Activated naive CD4-positive, alpha-beta T cell treated with Interleukin-2 at 50 U/mL for 16 hours (primary cell): ENCODE data around the gene CCDC167.
"Not testable (repeated sequence)": the region's sequence is repeated elsewhere in the genome, so short reads cannot be mapped to it uniquely, and the experiment has no call there.

Source experiments
- DNase-seq: peaks from one replicate; pipeline ENCODE4 v3.0.0-alpha.2; 2020

The CCDC167 gene

DNA sequence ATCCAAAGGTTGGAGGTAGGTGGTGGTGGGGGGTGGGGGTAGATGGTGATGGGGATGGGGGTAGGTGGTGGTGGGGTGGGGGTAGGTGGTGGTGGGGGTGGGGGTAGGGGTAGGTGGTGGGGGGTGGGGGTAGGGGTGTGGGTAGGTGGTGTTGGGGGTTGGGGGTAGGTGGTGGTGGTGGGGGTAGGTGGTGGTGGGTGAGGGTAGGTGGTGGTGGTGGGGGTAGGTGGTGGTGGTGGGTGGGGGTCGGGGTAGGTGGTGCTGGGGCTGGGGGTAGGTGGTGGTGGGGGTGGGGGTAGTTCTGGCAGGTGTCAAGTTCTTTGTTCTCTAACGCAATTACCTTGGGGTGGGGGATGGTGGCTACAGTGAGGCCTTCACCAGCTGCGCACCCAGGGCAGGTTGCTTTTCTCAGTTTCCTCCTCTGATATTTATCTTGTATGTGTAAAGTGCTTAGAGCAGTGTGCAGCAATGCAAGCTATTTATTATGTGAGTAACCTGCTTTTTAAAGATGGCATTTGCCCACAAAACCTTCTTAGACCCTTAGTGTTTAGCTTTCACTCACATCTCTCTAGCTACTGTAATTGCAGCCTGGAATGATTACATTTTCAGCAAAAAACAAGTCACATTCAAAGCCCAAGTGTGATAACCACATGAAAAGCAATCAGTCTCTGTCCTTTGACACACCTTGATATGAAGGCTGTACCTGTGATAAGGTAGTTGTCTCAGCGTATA lies 8.2 kb upstream of the CCDC167 start:
- DNase-seq, result peak; percentile 56

DNA sequence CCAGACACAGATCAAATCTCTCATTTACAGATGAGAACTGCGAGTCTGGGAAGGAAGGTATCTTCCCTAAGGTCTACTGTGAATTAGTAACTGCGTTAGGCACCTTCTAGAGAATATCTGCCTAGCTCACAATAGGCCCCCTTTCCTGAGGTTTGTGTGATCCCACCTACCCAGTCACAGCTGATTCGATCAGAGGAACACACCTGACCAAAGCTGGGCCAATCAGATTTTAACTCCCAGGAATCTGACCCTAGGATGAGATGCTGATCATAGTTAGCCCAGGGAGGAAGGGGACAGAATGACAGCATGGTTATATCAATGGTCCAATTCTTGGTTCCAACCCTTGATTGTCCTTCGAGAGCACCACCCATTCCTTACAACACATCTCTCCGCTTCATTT lies 7.4 kb upstream of the CCDC167 start:
- no peak for DNase-seq

DNA sequence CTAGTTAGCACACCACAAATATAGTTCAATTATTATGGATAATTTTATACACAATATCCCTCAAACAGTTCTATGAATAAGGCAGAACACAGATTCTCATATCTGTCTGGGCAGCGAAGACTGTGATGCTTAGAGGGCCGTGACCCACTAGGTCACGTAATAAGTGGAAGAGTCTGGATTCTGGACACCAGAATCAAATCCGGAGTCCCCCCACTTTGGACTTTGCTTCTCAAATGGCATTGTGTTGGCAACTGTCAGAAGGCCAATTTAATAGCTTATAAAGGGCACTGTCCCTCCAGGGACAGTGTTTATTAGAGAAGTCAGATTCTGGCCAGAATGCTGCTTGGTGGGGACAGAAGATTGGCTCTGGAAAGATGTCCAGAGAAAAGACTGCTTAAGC lies 6.8 kb upstream of the CCDC167 start:
- no peak for DNase-seq

DNA sequence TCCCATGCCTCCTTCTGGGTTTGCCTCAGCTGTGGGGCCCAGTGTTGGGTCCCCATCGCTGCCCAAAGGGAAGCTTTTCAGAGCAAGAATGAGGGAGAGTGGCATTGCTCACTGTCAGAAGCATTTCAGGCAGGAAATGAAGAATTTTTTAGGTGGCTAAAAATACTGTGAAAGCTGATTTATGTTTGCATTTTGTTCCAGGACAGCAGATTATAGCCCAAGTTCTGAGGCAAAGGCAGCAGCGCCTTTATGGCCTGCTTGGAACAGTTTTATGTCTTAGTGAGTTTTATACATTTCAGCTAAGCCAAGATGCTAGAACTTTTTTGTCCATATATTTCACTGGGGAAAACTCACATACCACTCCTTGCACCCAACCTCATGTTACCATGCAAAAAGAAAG lies 4.3 kb upstream of the CCDC167 start:
- no peak for DNase-seq

DNA sequence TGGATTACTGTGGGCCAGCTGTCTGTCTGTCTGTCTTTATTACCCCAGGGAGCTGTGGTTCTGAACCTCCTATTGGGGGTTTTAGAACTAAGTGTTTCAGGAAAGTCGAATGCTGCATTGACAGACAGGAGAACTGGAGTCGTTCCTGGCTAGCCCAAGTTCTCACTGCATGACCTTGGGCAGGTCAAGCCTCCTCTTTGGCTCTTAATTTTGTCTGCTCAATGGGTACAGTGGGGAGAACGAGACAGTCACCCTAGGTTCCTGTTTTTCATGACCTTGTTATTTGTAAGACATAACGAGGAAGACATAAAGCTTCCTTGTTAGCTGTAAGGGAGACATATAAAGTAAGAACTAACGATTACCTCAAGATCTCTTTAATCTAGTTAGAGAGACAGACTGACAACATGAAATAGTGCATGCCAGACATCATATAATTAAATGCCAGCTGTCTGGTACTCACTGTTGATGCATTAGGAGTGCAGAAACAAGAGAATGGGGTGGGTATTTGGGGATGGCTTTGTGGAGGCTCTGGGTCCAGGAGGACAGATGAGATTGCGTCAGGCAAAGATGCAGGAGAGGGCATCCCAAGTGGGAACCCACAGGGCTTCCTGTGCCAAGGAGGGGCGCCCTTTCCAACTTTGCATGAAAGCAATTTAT lies 3.7 kb upstream of the CCDC167 start:
- DNase-seq, result no peak

DNA sequence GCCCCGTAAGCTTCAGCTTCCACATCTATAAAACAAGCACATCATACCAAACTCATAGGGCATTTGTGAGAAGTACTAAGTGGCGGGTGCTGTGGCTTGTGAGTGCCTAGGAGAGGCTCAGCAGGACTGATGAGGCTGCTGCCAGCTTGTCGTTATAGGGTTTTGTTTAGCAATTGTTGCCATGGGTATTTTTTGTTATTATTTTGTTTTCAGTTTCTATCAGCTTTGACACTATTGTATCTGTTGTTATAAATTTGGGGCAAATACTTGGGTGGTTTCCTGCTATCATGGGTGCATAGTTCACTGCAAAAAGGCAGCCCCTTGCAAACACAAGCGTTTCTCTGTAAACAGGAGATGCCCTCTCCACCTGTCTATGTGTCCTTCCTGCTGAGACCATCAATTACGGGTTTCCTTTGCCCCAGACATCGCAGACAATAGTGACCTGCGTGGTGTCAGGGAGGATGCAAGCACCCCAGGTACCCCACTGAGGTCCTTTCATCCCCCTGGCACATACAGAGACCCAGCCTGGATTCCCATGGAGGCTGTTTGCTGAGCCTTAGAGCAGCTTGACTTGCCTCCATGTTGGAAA lies 3.1 kb upstream of the CCDC167 start:
- peak; percentile 58 for DNase-seq

DNA sequence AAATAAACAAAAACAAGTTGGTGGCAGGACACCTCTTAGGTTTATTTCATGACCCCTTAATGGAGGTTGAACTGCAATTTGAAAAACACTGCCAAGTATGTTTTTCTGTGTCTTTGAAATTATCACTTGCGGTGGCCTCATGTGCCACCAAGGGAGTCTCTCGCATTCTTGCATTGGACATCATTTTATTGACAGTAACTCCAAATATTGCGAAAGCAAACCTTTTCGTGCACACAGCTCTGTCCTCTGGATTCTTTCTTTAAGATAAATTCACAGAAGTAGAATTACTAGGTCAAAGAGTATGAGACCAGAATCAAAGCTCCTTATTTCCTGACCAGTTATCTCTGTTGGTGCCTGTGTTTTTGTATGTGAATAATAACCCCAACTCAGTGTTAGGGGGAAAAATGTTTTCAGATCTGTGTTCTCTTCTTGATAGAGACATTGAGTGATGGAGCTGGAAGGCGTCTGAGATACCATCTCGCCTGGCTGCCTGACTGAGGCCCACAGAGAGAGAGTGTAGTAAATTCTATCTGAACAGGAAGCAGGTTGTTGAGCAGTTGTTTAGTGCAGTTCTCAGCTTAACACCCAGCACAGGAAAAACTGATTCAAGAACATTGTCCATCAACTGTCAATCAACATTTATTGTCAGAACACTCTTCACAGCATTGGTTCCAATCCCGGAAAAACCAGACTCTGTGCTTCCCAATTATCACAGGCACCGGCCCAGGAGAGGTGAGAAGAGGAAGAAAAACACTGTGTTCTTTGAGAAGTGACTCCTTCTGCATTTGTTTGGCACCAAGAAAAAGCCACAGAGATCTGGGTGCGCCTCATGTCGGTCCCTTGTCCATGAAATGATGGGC lies 2.2 kb upstream of the CCDC167 start:
- peak; percentile 31 for DNase-seq

DNA sequence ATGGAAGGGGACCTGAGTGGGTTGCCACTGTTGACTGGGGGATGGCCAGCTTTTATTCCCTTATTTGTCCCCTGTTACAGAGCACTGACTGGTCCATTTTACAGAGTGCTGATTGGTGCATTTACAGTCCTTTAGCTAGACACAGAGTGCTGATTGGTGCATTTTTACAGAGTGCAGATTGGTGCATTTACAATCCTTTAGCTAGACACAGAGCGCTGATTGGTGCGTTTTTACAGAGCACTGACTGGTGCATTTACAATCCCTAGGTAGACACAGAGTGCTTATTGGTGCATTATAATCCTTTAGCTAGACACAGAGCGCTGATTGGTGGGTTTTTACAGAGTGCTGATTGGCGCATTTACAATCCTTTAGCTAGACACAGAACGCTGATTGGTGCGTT lies 1.2 kb upstream of the CCDC167 start:
- not testable (repeated sequence) for DNase-seq

DNA sequence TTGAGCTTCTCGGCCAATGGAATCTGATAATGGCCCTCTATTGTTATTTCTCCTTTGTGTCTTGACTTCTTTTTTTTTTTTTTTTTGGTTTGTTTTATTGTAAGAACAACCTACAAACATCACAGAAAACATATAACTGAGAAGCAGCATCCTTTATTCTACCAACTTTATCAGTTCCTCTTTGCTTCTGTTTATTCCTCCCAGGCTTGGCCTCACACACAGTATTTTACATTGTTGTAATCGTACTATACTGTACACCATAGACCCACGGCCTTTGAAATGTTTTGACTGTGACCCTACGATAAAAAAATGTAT lies 558 bp upstream of the CCDC167 start:
- DNase-seq, result no peak

DNA sequence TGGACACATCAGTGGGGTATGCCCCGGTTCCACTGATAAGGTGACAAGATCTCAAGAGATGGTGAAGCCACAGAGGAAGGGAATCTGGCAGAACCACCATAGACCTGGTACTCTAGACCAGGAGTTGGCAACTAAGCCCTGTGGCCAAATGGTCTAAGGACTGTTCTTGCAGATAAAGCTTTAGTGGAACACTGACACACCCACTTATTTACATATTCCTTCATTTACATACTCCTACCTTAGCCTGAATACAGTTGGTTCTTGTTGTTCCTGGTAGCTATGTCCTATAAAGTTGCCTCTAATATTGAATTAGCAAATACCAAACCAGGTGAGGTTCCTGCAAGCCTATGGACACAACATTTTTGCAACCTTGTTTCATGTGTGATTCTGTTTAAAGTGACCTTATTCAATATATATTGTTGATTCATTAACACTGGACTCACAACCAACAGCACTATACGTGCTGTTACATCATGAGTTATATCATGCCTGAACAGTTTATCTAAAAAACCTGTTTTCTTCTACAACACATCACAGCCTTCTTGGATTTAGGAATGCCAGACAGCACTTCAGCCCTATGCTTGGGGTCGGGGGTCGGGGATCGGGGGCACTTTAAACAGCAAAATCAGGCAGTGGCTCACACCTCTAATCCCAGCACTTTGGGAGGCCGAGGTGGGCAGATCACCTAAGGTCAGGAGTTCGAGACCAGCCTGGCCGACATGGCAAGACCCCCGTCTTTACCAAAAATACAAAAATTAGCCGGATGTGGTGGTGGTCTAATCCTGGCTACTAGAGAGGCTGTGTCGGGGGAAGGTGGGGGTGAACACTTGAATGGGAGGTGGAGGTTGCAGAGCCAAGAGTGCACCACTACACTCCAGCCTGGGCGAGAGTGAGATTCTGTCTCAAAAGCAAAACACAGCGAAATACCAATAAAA lies 2.5 kb downstream of the CCDC167 start:
- no peak for DNase-seq

DNA sequence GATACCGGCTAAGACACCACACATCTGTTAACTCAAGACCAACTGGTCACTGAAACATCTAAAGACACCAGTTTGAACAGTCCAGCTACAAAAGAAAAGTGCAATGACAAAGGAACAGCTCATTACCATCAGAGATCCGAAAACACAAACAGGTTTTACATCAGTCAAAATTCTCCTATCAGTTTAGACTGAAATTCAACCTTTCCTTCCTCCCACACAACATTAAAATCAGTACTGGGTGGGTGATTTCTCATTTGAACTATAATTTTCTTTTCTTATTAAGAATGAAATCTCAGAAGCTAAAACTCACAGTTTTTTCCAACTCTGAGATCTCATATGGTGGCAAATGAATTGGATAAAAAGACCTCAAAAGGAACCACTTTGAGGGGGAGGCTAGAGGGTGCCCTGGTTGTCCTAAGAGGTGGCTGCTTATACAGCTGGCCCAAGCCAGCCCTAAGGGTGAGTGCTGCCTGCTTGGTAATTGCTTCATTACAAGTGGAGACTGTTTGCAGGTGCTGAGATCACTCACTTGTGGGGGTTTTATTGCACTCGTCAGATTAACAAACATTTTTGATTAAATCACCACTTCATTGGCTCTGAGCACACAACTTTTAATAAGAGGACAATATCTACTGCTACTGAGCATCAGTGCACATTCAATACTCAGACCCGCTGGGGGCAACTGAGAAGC lies 4.3 kb downstream of the CCDC167 start:
- peak; percentile 56 for DNase-seq

DNA sequence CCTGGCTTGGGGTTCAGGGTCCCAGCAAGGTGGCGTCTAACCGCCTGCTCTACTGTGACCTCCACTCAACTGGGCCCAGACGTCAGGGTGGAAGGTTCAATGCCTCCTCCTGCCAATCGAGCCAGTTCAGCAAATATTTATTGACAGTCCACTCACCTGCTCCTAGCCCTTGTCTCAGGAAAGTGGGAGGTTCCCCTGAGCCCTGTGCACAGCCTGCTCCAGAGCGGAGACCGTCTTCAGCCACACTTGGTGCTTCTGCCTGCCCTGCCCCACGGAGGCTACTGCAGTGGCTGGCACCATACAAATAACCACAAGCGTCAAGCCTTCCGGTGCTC lies 6.1 kb downstream of the CCDC167 start:
- no peak for DNase-seq

DNA sequence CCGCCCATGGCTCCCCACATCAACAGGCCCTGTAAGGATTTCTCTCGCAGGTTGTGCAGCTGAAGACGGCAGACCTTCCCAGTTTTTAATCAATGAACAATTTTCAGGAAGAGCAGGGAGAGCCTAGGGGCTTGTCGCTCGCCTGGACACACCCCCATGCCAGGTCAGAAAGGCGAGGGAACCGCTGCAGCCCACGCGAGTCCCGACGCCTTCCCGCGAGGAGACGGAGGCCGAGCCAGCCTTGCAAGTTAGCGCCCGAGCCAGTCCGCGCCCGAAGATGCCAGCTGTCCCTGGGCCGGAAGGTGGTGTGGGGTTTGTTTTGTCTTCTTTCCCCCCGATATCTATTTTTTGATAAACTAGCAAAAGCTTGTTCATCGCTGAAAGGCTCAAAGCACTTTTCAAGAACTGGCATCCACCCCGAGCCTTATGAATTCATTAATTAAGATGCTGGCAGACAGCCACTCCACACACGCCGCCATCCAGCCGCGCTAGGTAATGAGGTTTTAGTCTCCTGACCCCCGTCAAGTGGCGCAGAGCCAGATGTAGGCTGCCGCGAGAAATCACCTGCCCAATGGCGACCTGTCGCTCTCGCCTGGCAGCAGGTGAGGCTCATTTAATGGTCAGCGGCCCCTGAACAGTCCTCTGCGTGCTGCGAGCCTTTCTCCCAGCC lies 6.6 kb downstream of the CCDC167 start:
- DNase-seq, result no peak

DNA sequence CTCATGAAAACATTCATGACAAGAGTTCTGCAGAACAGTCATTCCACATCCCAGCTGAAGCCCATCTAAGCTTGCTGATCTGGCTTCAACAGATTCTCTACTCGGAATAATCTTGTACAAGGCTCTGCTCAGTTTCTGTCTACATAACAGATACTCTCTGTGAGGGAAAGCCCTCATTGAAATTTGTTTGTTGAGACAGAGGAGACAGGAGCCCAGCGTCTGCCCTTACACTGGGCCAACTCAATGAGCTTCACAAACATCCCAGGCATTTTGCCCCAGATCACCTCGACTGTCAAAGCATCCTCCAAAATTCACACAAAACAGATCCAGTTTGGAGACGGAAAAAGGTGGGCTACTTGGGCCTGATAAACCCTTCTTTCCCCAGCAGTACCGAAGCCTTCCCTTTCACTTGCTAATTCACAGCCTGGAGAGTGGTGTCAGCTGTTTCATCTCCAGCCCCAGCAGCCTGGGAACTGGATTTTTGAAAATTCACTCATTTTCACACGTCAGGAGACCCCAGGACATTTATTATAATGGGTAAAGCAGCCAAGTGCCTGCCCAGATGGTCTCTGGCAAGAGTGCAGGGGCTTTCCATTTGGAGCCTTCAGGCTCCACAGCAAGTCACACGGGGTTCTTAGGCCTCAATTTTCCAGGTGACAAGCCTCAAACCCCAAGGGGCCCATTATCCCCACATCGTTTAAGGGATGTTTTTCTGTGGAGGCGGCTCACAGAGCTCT lies 7.3 kb downstream of the CCDC167 start:
- no peak for DNase-seq

DNA sequence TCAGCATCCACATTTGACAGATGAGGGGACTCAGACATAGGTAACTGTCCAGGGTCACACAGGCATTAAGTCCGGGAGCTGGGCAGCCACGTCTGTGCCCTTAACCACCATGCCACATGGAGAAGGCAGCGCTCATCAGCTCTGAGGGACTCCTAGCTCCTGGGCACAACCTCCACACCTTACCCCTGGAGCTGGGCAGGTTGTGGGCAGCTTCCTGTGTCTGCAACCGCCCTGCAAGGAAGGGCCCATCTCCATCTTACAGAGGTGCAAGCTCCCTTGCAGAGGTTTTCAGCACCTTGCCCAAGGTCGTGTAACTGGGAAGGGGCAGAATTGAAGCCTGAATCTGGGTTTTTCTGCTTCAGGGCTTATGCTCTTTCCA lies 7.9 kb downstream of the CCDC167 start:
- DNase-seq, result no peak

DNA sequence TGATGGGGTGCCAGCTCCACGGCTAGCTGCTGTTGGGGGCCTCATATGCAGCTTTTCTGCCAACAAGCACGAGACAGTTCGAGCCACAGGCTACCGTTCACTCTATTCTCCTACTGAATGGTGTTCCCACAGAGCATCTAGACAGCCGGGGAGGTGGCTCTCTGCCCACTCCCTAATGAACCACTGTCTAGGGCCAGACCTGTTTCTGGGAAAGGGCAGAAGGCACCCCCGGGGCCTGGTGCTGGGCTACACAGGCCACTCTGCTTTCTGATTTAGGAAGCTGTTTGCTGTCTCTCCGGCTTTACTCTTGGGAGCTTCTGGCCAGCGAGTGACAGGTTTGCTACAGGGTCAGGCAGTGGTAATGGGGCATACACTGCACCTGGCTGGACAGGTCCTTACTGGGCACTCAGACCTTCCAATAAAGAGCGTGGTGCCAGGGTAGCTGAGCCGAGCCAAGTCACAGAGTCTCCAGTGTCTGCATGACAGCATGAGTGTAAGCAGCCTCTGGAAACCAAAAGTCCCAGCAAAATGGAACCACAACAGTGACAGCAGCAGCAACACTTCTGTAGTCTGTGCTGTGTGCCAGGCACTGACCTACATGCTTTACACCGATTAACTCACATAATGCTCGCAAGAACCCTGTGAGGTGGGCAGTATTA lies 8.4 kb downstream of the CCDC167 start:
- no peak for DNase-seq

DNA sequence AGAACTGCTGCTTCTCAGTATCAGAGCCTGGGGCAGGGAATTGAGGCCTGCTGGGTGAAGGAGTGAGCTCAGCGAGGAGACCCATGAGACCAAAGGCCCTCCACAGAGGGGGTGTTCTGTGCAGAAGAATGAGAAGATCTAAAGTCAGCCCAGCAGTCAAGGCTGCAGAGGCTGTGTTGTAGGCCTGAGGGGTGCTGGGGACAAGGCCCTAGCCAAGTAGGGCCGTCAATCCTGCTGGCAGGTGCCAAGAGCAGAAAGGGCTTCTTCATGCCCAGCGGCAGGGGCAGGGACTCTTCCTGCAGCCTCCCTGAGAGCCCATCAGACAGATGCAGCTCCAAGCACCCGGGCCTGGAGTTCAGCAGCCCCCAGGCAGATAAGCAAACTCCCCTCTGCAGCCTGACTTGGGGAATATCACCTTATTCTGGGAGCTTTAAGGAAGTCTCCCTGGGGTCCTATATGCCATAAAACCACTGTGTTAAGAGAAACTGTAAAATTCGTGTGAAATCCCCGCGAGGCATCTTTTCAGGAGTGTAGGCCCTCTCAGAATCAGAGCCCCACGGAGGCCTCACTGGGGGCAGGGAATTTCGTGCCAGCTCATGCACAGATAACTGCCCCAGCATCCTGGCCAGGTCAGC lies 9.0 kb downstream of the CCDC167 start:
- DNase-seq, result no peak

DNA sequence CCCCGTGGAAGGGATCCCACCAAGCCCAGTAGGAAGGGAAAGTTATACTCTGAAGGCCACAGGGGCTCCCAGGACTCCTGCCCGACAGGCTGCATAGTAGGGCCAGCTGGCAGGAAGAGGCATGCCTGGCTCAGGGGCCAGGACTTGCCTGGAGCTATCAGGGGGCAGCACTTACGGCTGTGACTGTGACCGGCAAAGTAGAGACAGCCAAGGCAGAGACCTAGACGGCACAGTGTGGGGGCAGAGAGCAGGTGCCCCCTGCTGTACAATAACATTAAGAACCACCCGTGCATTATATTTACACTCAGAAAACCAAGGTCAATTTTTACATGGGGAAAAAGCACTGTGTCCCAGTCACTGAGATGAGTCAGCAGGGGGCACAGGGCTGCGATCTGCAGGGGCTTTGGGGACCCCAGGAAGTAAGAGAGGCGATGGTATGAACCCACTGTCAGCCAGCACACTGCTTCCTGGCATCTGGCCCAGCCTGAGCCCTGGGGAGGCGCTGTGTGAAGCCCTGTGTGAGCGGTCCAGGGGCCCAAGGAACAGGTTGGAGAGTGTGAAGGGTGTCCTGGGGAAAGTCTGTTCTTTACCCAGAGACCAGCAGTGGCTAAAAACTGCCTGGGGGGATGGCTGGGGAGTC lies 9.9 kb downstream of the CCDC167 start:
- no peak for DNase-seq

DNA sequence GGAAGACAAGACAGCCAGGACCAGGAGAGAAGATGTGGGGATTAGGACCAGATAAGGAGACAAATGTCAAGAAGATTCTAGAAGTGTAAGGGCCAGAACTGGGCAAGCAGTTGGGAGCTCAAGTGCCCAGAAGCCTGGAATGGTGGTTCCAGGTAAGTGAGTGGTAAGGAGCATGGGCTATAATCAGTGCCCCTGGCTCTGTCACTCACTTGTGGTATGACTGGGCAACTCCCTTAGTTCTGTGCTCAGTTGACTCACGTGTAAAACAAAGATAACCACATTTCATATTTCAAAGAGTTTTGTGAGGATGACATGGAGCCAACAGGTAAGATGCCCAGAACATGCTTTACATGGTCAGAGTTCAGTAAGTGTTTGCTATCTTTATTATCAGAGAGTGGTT lies 11.2 kb downstream of the CCDC167 start:
- peak; percentile 32 for DNase-seq
